Body of pancreas (tissue), 4 donors: ENCODE results near the gene MTCH2.

ENCODE experiments used
- CTCF ChIP-seq, 7 experiments: fragments of 450-650 bp in 4 of 7; fragments of 200-600 bp in 3 of 7; sonication (generic) in 3 of 7; IDR thresholded peaks; one replicate each; pipeline ENCODE4 v1.5.1; 2016 to 2019; ENCODE audit warnings: antibody characterized with exemption in 7 of 7
- POLR2A ChIP-seq, 3 donors: fragments of 450-650 bp; IDR thresholded peaks; one replicate each; pipeline ENCODE4 v1.6.1; 2016; ENCODE audit warnings: antibody characterized with exemption in 3 of 3, mild to moderate bottlenecking in 2 of 3

- TF ChIP-seq POLR2A (IDR thresholded peaks at IDR 0.05): no peak
- no peak for TF ChIP-seq CTCF (IDR thresholded peaks at IDR 0.05)
Measured at GRCh38 chr11:47591764-47592163, 50.6 kb downstream of the MTCH2 start.
